HG02885 (cell line): ENCODE results near the gene SF3B4.
"Not testable (repeated sequence)": the region's sequence is repeated elsewhere in the genome, so short reads cannot be mapped to it uniquely, and the experiment has no call there.

Experiments used
- ATAC-seq: cut with Tn5 transposase; IDR thresholded peaks from one replicate; pipeline ENCODE4 v1.9.1; 2021; ENCODE audit warnings: mild to moderate bottlenecking; ENCODE audit not compliant: unreplicated experiment, poor library complexity

Gene SF3B4

DNA sequence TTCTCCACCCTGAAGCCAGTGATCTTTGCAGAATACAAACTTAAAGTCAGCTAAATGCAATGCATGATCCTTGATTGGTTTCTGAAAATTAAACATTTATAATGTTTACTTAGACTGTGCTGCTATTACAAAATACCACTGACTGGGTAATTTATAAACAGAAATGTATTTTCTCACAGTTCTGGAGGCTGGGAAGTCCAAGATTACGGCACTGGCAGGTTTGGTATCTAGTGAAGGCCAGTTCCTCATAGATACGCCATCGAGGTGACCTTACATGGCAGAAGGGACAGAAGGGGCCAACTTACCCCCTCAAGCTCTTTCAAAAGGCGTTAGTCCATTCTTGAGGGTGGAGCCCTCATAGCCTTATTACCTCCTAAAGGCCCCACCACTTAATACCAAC, 31.0 kb downstream of the SF3B4 start:
- ATAC-seq, result no peak

DNA sequence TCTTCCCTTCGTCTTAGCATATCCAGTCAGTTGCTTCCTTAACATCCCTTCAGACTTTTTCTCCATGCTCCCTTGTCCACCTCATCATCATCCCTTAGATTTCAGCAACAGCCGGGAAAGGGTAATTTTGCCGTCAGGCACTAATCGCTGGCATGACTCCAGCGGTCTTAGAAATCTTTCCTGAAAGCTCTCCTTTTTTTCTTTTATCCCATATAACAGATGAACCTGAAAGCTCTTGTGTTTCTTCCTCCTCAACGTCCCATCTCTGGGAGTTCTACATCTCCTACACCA, 38.7 kb downstream of the SF3B4 start:
- ATAC-seq, result no peak

DNA sequence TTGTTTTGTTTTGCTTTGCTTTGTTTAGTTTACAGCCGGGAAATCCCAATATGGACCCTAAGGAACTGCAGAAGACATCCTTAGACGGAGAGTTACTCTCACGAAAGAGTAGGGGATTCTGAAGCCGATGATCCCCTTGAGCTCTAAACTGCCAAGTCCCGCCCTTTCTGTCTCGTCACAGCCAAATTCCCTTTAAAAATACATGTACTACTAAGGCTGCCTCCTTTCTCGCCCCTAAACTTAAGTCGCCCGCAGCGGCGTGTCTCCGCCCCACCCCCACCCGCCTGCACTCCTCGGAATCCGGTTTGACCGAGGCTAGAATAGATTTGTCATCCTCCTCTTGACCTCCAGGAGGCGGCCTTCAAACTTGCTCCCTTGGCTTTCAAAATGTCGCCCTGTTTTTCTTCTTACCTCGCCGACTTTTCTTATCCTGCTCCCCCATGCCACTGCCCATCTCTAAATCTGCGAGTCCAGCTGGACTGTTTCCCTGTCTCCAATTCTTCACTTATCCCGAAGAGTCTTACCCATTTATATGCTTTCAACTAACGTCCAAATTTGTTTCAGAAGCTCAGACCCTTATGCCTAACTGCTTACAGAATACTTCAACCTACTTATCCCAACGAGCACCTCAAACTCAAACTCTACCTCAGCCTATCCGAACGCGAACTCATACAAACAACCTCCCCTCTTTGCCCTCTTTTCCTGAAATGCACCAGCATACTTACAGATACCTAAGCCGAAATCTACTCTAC, 39.2 kb downstream of the SF3B4 start:
- ATAC-seq, result peak; percentile 26

DNA sequence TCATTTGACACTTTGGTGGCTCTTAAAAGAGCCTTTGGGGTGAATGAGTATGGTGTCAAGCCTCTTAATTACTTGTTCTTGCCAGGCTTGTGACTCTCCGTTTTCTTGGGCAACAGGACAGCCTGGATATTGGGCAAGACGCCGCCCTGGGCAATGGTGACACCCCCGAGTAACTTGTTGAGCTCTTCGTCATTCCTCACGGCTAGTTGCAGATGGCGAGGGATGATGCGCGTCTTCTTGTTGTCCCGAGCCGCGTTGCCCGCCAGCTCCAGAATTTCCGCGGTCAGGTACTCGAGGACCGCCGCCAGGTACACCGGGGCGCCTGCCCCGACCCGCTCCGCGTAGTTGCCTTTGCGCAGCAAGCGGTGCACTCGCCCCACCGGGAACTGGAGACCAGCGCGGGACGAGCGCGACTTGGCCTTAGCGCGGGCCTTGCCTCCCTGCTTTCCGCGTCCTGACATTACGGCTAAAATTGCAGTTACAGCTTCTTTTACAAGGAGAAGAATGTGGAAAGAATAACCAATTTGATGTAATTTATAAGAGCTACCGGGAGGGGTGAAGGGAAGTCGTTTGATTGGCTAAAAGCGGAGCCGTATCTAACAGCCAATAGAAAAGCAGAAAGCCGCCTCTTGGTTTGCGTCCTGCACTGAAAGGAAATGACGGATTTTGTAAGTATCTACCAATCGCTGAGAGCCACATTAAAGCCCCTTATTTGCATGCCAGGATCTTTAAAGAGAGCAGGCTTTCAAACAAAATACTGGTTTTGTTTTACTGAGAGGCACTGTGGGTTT, 40.0 kb downstream of the SF3B4 start:
- peak; percentile 50 for ATAC-seq

DNA sequence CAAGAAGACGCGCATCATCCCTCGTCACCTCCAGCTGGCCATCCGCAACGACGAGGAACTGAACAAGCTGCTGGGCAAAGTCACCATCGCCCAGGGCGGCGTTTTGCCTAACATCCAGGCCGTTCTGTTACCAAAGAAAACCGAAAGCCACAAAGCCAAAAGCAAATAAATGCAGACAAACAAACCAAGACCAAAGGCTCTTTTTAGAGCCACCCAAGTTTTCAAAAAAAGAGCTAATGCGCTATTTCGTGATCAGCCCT, 40.5 kb downstream of the SF3B4 start:
- not testable (repeated sequence) for ATAC-seq

DNA sequence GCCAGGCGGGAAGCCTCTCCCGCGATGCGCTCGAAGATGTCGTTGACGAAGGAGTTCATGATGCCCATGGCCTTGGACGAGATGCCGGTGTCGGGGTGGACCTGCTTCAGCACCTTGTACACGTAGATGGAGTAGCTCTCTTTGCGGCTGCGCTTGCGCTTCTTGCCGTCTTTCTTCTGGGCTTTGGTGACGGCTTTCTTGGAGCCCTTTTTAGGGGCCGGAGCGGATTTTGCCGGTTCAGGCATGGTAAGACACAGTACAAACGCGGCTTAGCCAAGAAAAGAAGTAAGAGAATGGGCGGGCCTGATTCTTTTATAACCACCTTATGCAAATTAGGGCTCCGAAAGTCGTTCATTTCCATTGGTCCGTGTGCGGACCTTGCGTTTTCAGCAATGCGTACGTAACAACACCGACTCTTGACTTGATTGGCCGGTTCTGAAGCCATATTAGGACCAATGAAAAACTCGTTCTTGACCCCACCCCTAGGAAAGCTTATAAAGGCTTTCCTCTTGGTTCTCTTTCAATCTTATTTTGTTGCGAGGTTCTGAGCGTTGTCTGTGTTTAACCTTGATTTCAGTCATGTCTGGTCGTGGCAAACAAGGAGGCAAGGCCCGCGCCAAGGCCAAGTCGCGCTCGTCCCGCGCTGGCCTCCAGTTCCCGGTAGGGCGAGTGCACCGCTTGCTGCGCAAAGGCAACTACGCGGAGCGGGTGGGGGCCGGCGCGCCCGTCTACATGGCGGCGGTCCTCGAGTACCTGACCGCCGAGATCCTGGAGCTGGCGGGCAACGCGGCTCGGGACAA, 41.0 kb downstream of the SF3B4 start:
- peak; percentile 68 for ATAC-seq

DNA sequence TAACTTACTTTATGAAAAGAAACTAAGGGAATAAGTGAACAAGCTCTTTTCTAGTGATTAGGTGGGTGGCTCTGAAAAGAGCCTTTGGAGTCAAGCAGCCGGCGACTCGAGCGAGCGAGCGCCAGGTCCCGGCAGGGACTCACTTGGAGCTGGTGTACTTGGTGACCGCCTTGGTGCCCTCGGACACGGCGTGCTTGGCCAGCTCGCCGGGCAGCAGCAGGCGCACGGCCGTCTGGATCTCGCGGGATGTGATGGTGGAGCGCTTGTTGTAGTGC, 41.5 kb downstream of the SF3B4 start:
- not testable (repeated sequence) for ATAC-seq

DNA sequence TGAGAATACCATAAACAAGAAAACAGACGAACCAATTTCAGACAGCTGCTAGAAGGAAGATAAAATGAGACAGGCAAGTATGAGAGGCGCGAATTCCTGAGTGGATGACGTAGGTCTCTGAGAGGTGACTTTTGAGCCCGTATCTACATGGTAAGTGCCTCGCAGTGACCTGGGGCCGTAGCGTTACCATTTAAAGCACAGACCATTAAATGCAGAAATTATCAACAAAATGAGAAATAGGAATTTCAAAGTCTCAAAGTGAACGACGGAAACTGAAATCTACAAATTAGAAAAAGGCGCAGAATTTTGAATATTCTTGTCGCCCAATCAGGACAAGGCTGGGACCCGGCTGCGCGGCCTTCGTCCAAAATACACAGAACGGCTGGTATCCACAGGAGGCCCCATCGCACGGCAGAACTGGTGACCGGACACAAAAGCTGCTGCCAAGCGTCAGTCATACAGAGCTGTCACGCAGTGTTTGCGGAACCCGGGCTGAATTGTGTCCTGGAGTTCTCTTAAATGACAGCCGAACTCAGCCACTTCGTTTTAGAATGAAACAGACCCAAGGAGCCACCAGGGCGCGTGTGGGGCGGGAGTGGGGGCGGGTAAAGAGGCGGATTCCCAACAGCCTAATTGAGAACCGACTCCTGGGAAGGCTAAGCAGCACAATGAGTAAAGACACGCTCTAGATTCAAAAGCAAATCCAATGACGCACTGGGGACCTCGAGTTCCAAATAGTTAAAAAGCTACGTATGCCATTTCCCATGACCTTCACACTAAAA, 42.1 kb downstream of the SF3B4 start:
- no peak for ATAC-seq

DNA sequence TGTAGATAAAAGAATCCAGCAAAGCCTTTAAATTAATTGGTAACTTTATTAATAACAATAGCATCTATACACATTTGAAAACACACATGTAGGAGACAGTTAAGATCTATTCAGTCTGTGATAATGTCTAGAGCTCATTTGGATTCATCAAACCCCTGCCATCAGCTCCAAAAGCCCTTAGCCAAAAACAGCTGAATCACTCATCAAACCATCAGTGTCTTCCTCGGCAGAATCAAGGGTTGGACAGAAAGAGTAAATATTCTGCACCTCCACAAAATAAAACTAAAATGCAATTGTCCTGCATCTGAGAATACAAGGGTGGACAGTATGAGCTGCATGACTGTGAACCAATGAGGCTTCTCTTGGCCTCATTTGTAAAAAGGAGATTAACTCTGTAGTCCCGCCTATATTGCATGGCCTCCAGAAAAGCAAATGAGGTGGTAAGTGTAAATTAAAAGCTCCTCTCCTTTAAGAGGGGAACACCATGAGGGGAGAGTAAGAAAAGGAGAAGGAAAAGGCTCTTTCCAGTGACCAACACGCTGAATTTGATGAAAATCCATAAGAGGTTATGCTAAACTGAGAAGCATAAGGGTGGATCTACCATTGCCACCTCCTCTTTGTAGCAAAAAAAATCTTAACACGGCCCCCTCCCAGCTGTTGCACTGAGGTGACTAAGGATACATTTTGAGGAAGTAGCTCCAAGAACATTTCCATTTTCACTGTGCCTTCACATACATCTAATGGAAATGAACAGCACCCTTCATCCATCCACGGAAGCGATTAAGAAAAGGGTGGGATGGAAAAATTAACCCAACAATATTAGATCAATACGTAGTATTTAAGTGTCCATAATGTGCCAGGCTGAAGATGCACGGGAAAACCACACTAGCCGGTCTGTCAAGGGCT, 42.9 kb downstream of the SF3B4 start:
- no peak for ATAC-seq

DNA sequence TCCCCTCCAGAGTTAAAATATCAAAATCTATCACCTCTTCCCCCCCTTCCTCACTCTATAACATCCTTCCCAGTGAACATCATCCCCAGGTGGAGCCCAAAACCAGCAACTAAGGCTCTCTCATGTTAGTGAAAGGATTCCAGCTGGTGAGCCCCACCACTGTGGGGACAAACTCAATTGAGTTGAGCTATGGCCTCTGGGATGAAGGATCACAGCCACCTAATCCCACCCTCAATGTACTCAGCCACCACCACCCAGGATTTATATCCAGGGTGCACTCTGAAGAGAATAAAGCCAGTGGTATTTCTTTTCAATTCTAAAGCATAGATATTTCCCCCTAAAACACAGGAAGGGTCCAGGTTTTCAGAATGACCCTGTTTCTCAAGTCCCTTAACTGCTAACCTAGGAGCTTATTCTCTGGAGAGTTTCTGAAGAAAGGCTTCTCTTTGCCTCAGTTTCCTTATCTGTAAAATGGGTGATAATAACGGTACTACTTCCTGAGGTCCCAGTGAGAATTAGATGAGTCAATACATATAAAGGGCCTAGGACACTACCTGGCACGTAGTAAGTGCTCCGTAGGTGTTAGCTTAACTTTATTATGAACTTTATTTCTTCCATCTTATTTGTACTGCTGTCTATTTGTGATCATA, 43.9 kb downstream of the SF3B4 start:
- ATAC-seq, result no peak

DNA sequence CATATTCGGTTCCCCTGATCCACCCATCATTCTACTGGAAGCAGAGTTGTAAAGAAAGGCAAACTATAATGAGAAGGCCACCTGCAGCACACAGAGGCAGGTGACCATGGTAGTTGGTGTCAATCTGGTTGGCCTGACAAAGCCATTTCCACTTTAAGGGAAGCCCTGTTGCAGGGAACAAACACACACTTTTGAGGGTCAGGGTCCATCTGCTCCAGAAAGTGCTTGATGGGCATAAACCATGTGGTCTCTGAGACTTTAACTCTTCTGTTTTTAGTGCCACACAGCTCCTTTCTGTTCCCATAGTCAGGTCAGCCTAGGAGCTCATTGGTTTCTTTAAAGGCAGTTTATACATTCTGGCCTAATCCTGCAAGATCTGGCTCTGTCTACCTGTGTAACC, 45.7 kb downstream of the SF3B4 start:
- ATAC-seq, result no peak

DNA sequence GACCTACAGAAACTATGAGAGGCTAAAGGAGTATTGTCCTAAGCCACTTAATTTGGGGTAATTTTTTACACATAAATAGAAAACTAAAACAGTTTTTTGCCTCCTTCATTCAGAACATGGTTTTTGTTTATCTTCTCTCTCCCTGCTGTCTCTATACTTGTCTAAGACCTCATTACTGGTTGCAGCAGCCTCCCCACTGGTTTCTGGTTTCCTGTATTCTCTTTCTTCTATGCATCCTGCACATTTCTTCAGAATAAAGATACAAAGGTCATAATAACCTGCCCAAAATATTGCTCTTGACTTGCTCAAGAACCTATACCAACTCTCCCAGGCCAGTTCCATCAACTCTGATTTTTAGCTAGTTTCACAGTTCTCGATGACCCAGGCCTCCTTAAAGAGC, 48.0 kb downstream of the SF3B4 start:
- no peak for ATAC-seq

DNA sequence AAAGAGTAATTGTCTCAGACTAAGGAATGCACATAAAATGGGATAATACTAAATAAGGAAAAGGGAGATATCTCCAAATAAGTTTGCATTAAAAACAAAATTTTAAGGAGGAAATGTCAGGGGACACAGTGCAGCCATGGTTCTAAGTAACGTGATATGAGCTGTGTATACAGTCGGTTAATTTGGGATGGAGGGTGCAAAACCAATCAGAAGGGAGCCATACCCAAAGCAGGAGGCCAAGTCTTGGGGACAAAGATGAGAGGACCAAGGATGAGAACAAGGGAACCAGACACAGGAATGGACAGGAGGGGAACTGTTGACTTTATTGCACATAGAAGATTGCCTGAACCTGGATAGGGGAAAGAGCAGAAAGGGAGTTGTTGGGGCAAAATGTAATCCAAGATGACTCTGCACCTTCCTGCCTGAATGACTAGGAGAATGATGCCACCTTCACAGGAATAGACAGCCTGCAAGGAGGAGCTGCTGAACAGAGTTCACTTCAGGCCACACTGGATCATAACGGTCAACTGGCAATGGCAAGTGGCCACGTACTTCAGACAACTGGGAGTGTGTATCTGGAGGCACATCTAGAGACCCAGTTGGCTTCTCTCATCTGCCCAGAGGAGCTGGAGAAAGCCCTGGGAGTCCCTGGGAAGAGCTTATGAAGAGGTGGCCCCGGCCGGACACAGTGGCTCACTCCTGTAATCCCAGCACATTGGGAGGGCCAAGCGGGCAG, 50.2 kb downstream of the SF3B4 start:
- no peak for ATAC-seq
